Tibial nerve (tissue), 4 donors: ENCODE measurements around the gene ARL6.

Experiments used
- EP300 ChIP-seq, 2 donors: sonication (generic); formaldehyde crosslinking; IDR thresholded peaks; one replicate each; pipeline ENCODE4 v1.6.1; 2017; ENCODE audit warnings: antibody characterized with exemption in 2 of 2, mild to moderate bottlenecking in 1 of 2
- POLR2A ChIP-seq, 2 donors: fragments of 450-650 bp; IDR thresholded peaks; one replicate each; pipeline ENCODE4 v1.6.1; 2017; ENCODE audit warnings: antibody characterized with exemption in 2 of 2, mild to moderate bottlenecking in 2 of 2, moderate library complexity in 2 of 2
- TF ChIP-seq, protein P1 (sequence below), 5 experiments: fragments of 200-600 bp in 3 of 5; fragments of 450-650 bp in 2 of 5; sonication (generic) in 3 of 5; IDR thresholded peaks; one replicate each; pipeline ENCODE4 v1.5.1; 2016 to 2019; ENCODE audit warnings: antibody characterized with exemption in 5 of 5, mild to moderate bottlenecking in 3 of 5, moderate library complexity in 2 of 5

DNA sequence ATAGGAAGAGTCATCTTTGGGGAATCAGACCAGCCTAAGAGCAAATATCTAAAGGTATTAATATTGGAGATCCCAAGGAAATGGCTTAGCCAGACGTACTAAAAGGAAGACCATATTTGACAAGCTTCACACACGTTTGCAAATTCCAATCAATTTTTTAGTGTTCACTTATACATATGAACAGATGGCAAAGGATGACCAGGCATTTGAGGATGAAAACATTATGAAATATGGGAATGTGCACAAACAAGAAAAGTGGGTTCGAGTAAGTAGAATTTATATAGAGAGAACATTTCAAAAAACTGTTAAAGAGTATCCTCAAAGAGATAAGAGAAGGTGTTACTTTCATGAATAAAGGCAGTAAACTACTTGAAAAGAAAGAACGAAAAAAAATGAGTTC lies 31.4 kb downstream of the ARL6 start:
- TF ChIP-seq, protein P1, sequence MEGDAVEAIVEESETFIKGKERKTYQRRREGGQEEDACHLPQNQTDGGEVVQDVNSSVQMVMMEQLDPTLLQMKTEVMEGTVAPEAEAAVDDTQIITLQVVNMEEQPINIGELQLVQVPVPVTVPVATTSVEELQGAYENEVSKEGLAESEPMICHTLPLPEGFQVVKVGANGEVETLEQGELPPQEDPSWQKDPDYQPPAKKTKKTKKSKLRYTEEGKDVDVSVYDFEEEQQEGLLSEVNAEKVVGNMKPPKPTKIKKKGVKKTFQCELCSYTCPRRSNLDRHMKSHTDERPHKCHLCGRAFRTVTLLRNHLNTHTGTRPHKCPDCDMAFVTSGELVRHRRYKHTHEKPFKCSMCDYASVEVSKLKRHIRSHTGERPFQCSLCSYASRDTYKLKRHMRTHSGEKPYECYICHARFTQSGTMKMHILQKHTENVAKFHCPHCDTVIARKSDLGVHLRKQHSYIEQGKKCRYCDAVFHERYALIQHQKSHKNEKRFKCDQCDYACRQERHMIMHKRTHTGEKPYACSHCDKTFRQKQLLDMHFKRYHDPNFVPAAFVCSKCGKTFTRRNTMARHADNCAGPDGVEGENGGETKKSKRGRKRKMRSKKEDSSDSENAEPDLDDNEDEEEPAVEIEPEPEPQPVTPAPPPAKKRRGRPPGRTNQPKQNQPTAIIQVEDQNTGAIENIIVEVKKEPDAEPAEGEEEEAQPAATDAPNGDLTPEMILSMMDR (IDR thresholded peaks at IDR 0.05), result no peak
- TF ChIP-seq POLR2A (IDR thresholded peaks at IDR 0.05) (no peak), EP300 (IDR thresholded peaks at IDR 0.05) (no peak)
